Stimulated activated CD8-positive, alpha-beta memory T cell treated with anti-CD3 and anti-CD28 coated beads, Interleukin-15, amount 100 ng/mL, for 24 hours (primary cell): Measurements from ENCODE around the gene N4BP2.

Experiments used
- DNase-seq: peaks from one replicate; pipeline ENCODE4 v3.0.0-alpha.2; 2020; ENCODE audit warnings: low read depth

The N4BP2 gene

GRCh38 chr4:40192114-40193015 is 135.7 kb downstream of the N4BP2 start:
- no peak for DNase-seq

- DNase-seq: no peak
These were observed 136.4 kb downstream of the N4BP2 start for GRCh38 chr4:40193016-40193571.

GRCh38 chr4:40193578-40193977 is 136.9 kb downstream of the N4BP2 start:
- no peak for DNase-seq

- DNase-seq: no peak
These were observed 138.0 kb downstream of the N4BP2 start for GRCh38 chr4:40194602-40195161.

GRCh38 chr4:40195182-40196177 is 138.8 kb downstream of the N4BP2 start:
- DNase-seq: no peak

- DNase-seq: no peak
These were observed 139.6 kb downstream of the N4BP2 start for GRCh38 chr4:40196272-40196671.

- DNase-seq: no peak
These were observed 140.2 kb downstream of the N4BP2 start, which contains the start of gene RHOH for GRCh38 chr4:40196724-40197281. Gene RHOH (plus strand): TSS chr4:40197031. CDS start chr4:40243387, 46,356 bp downstream.

GRCh38 chr4:40197879-40198689 is 141.4 kb downstream of the N4BP2 start:
- no peak for DNase-seq

- no peak for DNase-seq
These were observed 142.6 kb downstream of the N4BP2 start for GRCh38 chr4:40199179-40199670.

GRCh38 chr4:40199999-40200874 is 143.6 kb downstream of the N4BP2 start:
- DNase-seq: no peak

GRCh38 chr4:40200875-40201801 is 144.5 kb downstream of the N4BP2 start:
- DNase-seq: no peak

GRCh38 chr4:40201898-40202297 is 145.2 kb downstream of the N4BP2 start:
- no peak for DNase-seq

- DNase-seq: no peak
These were observed 145.8 kb downstream of the N4BP2 start for GRCh38 chr4:40202474-40202873.

- no peak for DNase-seq
These were observed 148.0 kb downstream of the N4BP2 start for GRCh38 chr4:40204507-40205258.

GRCh38 chr4:40205259-40206198 is 148.9 kb downstream of the N4BP2 start:
- DNase-seq: no peak

GRCh38 chr4:40206426-40206825 is 149.8 kb downstream of the N4BP2 start:
- no peak for DNase-seq
